ENCODE measurements around the gene MYL7.
"Not testable (repeated sequence)": the region's sequence is repeated elsewhere in the genome, so short reads cannot be mapped to it uniquely, and the experiment has no call there.

The MYL7 gene

GRCh38 chr7:44141221-44141850 is at the start of gene MYL7:
Gene MYL7 (minus strand): TSS chr7:44141332. CDS start chr7:44141305, 27 bp downstream.
- no peak for DNase-seq

- no peak for DNase-seq
Observed at GRCh38 chr7:44189993-44190872, 49.1 kb upstream of the MYL7 start.

GRCh38 chr7:44189286-44189992 is 48.3 kb upstream of the MYL7 start, which contains the start of gene GCK:
Gene GCK (minus strand): TSS chr7:44189439. CDS start chr7:44188953, 486 bp downstream.
- DNase-seq = no peak

- no peak for DNase-seq
Observed at GRCh38 chr7:44188480-44189225, 47.5 kb upstream of the MYL7 start.

GRCh38 chr7:44187636-44188416 is 46.7 kb upstream of the MYL7 start:
- DNase-seq = no peak

GRCh38 chr7:44186736-44187135 is 45.6 kb upstream of the MYL7 start:
- no peak for DNase-seq

- no peak for DNase-seq
Observed at GRCh38 chr7:44185729-44186128, 44.6 kb upstream of the MYL7 start.

GRCh38 chr7:44184873-44185446 is 43.8 kb upstream of the MYL7 start:
- DNase-seq = no peak

- DNase-seq = no peak
Observed at GRCh38 chr7:44184206-44184872, 43.2 kb upstream of the MYL7 start.

GRCh38 chr7:44183386-44183785 is 42.3 kb upstream of the MYL7 start:
- no peak for DNase-seq

- DNase-seq = no peak
Observed at GRCh38 chr7:44182827-44183226, 41.7 kb upstream of the MYL7 start.

GRCh38 chr7:44180631-44181030 is 39.5 kb upstream of the MYL7 start:
- DNase-seq = no peak

- no peak for DNase-seq
Observed at GRCh38 chr7:44177570-44178131, 36.5 kb upstream of the MYL7 start.

- no peak for DNase-seq
Observed at GRCh38 chr7:44176486-44176885, 35.4 kb upstream of the MYL7 start.

- DNase-seq = no peak
Observed at GRCh38 chr7:44175730-44176129, 34.6 kb upstream of the MYL7 start.

GRCh38 chr7:44174694-44174948 is 33.5 kb upstream of the MYL7 start:
- DNase-seq = not testable (repeated sequence)

GRCh38 chr7:44173911-44174693 is 33.0 kb upstream of the MYL7 start:
- DNase-seq = no peak

GRCh38 chr7:44172803-44173424 is 31.8 kb upstream of the MYL7 start:
- no peak for DNase-seq

GRCh38 chr7:44172352-44172751 is 31.2 kb upstream of the MYL7 start:
- no peak for DNase-seq

- DNase-seq = not testable (repeated sequence)
Observed at GRCh38 chr7:44171901-44172300, 30.8 kb upstream of the MYL7 start.
